Measurements from ENCODE around the gene CEP126. TPM values are rescaled to one million over a fixed set of nuclear protein-coding genes. Genes with fewer than 3 reads are reported as not detected.

Gene CEP126
- total RNA-seq, 4 donors from 2014 or later, result 0.45 to 3.8 (median 1.6) TPM

DNA sequence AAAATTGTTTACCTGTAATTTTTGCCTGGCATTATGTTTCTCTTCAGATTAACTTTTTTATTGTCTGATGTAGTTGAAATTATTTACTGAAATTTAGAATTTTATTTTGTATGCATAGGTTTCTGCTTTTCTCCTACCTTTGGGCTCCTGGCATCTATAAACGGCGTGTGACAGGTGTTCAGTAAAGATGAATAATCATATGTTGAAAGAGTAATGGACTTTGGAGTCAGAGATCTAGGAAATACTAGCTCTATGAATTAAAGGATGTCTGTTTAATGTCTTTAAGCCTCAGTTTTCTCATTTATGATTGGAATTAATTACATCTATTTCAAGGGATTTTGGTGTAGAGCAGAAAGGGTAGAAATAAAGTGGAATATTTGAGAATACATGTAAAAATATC is 8.7 kb downstream of the CEP126 start:
- Histone ChIP-seq H3K27ac (no peak overlapping the region), H3K27me3 (no peaks in the 10 kb centered on the region), H3K4me3 (no peak overlapping the region), H3K36me3 (no peaks in the 10 kb centered on the region), H3K4me1 (no peaks in the 10 kb centered on the region), H3K9me3 (no peaks in the 10 kb centered on the region)
- intact Hi-C loops (cut with DNase I), result no loop called here
- 61 to 94% methylated on average over 2 of the region's 2 CpGs for WGBS, 2 donors
- DNase-seq, result no peak
- no peak for TF ChIP-seq CTCF (IDR thresholded peaks at IDR 0.05)
- TF ChIP-seq POLR2A (IDR thresholded peaks at IDR 0.05), result no peak

DNA sequence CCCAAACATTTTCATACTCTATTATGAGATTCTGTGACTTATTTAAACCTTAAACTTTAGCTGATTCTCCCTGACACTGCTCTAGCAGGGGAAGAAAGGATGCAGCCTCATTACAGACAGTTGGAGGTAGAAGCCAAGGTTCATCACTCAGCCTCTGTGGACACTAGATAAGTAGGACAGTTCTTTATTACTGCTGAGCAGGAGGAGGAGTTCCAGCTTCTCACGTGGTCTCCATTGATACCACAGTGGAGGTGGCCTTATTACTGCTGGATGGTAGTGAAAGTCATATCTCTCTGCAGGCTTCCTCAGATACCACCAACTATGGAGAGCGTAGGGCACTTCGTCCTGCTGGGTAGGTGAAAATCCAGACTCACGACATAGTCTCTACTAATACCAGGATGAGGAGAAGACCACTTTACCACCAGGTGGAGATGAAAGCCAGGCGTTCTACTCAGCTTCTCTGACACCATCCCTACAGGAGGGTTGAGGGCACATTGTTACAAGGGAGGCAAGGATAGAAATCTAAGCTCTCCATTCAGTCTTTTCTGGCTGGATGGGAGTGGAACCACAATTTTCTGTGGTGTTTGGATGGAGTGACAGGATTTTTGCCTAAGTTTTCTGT is 14.6 kb downstream of the CEP126 start:
- no peaks in the 10 kb centered on the region for H3K4me1 ChIP-seq
- 83 to 100% methylated on average over 1 to 5 of the region's 5 CpGs for WGBS, 2 donors
- no peaks in the 10 kb centered on the region for H3K36me3 ChIP-seq
- DNase-seq, result no peak
- TF ChIP-seq CTCF (IDR thresholded peaks at IDR 0.05) (no peak), POLR2A (IDR thresholded peaks at IDR 0.05) (no peak)
- H3K4me3 ChIP-seq, result no peak overlapping the region
- no peak overlapping the region for H3K27ac ChIP-seq
- no peaks in the 10 kb centered on the region for H3K9me3 ChIP-seq
- no peaks in the 10 kb centered on the region for H3K27me3 ChIP-seq
- intact Hi-C loops (cut with DNase I), result no loop called here

GRCh38 chr11:101931692-101932091 is 16.9 kb downstream of the CEP126 start:
- TF ChIP-seq CTCF (IDR thresholded peaks at IDR 0.05), result no peak
- no peak for TF ChIP-seq POLR2A (IDR thresholded peaks at IDR 0.05)
- no peaks in the 10 kb centered on the region for H3K9me3 ChIP-seq
- no peak overlapping the region for H3K27ac ChIP-seq
- intact Hi-C loops (cut with DNase I), result no loop called here
- no peak overlapping the region for H3K4me3 ChIP-seq
- DNase-seq, result no peak
- H3K36me3 ChIP-seq, result no peaks in the 10 kb centered on the region
- no peaks in the 10 kb centered on the region for H3K4me1 ChIP-seq
- H3K27me3 ChIP-seq, result no peaks in the 10 kb centered on the region
- 72 to 88% methylated on average over 6 of the region's 6 CpGs for WGBS, 2 donors

- Histone ChIP-seq H3K9me3 (no peaks in the 10 kb centered on the region), H3K36me3 (no peaks in the 10 kb centered on the region), H3K27me3 (no peaks in the 10 kb centered on the region), H3K27ac (no peak overlapping the region), H3K4me1 (no peaks in the 10 kb centered on the region), H3K4me3 (no peak overlapping the region)
- 66 to 68% methylated on average over 3 of the region's 3 CpGs for WGBS, 2 donors
- no peak for DNase-seq
- TF ChIP-seq POLR2A (IDR thresholded peaks at IDR 0.05) (no peak), CTCF (IDR thresholded peaks at IDR 0.05) (no peak)
- intact Hi-C loops (cut with DNase I), result no loop called here
Observed at GRCh38 chr11:101940901-101941520, 26.2 kb downstream of the CEP126 start.

GRCh38 chr11:101944923-101945322 is 30.1 kb downstream of the CEP126 start:
- 75 to 86% methylated on average over 2 of the region's 2 CpGs for WGBS, 2 donors
- no peak for TF ChIP-seq CTCF (IDR thresholded peaks at IDR 0.05)
- TF ChIP-seq POLR2A (IDR thresholded peaks at IDR 0.05), result no peak
- H3K27me3 ChIP-seq, result no peaks in the 10 kb centered on the region
- intact Hi-C loops (cut with DNase I), result no loop called here
- no peaks in the 10 kb centered on the region for H3K36me3 ChIP-seq
- no peaks in the 10 kb centered on the region for H3K4me1 ChIP-seq
- no peak for DNase-seq
- no peaks in the 10 kb centered on the region for H3K9me3 ChIP-seq
- H3K27ac ChIP-seq, result no peak overlapping the region
- no peak overlapping the region for H3K4me3 ChIP-seq
